HG02610 (cell line): ENCODE results near the gene LRMDA.

Source experiments
- ATAC-seq: cut with Tn5 transposase; IDR thresholded peaks from one replicate; pipeline ENCODE4 v1.9.1; 2021; ENCODE audit warnings: mild to moderate bottlenecking, moderate library complexity; ENCODE audit not compliant: unreplicated experiment

Gene LRMDA

DNA sequence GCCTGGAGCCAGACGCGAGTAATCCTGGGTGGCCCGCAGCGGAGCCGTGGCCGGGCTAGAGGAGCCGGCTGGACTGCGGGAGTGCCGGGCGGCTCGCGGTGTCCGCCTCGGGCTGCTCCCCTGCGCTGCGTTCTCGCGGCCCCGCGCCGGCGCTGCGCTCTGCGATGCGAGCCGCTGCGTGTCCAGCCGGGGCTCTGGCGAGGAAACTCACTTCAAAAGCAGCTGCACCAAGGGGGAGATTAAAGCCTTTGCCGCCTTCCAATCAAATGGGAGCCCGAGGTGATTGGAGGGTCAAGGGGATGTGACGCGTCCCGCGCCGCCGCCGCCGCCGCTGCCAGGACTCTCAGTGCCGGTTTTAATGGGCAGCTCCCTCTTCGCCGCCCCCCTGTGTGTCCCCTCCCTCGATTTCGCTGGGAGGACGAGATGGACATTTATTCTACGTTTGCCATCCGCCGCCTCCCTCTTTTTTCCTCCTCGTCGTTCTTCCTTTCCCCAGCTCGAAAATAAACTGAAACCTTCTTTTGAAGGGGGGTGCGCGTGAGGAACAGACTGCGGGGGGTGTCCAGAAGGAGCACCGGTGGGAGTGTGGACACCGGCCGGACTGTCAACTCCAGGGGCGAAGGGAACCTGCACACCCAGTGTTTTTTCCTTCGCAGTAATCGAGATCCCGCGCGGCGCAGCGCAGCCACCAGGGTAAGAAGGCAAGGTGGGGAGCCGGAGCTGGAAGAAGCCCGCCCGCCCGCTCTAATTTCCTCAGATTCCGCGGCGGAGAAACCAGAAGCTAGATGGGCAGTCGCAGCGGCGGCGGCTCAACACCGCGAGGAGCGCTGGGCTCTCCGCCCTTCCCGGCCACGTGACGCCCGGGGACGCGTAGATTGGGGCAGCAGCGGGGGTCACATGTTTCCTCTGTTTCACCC, 29.6 kb upstream of the LRMDA start, which contains the start of gene ZNF503:
Gene ZNF503, minus strand, starts transcription at position 196 of the 917 bp plus-strand sequence. CDS start 345 bp downstream, outside the sequence.
- peak; percentile 48 for ATAC-seq

DNA sequence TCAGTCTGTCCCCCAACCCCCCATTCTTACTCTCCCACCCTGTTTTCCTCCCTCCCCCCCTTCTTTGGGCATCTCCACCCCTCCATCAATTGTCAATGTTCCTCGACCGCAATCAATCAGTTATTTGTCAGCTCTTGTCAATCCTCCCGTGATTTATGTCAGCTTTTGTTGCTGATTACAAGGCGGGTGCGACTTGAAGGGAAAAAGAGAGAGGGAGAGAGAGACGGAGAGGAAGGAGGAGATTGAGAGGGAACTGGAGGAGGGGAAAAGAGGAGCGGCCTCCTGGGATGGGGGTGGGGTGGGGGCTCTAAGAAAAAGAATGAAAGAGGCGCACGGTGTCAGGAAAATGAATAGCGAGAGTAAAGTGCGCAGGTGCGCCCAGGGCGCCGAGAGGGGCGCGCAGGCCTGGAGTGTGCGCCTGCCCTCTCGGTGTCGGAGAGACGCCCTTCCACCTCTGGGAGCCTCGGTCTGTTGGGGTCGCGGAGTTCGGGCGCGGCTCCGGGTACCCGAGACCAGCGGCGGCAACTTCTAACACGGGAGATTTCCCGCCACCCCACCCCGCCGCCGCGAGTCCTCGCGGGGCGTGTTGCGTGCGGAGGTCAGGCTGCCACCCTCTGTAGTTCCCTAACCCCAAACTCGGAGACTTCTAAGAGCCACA, 28.8 kb upstream of the LRMDA start:
- ATAC-seq, result no peak

DNA sequence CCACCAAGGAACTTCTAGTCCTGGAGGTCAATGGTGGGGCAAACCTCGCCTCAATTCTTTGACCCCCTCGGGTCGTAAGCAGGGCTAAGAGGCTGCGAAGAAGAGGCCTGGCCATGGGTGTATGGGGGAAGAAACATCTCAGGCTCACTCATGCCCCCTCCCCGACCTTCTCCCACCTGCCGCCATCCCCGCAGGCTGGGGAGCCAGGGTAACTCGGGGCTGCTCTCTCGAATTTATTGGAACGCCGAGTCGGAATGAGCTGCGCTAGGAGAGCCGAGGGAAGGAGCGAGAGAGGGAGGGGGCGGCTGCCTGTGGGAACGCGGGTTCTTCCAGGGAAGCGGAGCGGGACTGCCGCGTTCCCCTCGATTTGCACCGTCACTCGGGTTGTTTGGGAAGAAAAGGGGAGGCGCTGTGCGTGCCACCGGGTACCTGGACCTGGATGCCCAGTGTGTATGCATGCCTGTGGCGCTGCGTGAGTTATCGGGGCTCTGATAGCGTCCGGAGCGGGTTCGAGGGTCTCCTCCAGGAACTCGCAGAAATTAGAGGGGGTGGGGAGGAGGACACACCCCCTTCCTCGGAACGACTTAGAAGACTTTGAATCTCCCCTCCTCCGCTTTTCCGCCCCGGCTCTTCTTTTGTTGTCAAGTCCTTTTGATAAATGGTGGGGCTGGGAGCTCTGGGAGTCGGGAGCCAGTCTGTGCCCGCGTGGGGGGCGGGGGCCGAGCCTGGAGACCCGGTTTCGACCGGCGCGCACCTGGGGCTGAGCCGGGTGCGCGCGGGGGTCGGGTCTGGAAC, 28.1 kb upstream of the LRMDA start:
- ATAC-seq, result no peak

DNA sequence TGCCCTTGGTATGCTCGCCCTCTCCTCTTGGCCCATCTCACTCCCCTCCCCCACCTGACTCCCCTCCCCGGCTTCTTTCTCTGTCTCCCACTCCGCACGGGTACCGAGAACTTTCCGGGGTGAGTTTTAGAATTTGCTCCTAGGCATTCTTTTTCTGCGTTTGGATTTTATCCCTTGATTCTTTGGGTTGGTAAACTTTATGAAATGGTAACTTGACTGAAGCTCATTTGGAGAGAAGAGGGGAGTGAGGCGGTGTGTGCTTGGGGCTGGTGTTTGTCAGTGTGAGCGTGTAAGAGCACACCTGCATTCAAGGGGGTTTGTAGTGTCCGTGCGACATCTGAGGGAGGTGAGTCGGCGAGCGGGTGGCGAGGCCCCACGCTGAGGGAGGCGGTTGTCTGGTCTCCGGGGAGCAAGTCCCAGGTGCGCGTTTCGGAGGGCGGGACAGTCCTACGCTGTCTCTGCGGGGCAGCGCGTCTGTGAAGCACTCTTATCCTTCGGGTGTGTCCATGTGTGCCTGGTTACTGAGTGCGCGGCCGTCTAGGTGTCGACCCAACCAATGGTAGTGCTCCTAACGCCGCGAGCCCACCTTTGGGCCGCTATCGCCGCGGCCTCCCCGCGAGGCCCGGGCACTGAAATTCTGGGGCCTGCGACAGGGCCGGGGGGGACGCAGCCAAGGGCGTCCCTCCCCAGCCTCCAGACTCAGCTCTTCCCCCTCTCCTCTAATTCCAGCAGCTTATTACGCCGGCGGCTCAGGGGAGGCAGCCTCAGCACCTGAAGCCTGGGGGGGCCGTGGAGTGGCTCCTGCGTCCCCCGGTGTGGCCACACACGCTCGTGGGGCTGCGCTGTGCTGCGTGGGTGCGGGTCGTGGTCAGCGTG, 27.2 kb upstream of the LRMDA start:
- ATAC-seq, result no peak

DNA sequence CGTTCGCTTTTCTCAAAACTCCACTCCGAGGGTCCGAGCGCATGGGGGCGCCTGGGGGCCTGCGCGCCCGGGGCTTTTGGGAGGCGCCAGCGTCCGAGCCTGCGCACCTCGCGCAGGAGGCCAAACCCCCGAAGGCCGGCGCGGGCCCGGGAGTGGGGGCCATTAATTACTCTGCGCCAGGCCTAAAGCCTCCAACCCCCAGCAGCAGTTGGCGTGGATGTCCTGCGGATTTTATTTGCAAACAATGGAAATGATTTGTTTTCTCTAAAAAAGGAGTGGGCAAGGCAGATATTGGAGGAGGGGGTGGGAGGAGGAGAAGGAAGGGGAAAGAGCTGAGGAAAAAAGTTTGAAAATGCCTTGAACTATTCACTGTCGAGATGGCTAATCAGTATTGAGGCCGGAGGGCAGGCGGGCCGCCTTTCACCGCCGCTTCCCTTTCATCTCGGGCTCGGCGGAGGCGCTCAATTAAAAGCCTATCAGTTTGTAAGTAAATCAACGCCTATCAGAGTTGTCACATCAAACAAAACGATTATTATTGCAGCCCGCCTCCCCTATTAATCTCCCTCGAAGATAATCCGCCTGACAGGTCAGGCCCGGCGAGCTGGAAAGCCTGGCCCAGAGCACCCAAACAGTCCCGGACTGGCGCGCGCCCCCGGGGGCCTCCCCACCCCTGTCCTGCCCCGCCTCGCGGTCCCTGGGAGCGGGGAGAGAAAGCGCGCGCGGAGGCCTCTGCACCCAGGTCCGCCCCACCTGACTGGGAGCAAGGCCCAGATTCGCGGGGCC, 26.4 kb upstream of the LRMDA start:
- no peak for ATAC-seq

DNA sequence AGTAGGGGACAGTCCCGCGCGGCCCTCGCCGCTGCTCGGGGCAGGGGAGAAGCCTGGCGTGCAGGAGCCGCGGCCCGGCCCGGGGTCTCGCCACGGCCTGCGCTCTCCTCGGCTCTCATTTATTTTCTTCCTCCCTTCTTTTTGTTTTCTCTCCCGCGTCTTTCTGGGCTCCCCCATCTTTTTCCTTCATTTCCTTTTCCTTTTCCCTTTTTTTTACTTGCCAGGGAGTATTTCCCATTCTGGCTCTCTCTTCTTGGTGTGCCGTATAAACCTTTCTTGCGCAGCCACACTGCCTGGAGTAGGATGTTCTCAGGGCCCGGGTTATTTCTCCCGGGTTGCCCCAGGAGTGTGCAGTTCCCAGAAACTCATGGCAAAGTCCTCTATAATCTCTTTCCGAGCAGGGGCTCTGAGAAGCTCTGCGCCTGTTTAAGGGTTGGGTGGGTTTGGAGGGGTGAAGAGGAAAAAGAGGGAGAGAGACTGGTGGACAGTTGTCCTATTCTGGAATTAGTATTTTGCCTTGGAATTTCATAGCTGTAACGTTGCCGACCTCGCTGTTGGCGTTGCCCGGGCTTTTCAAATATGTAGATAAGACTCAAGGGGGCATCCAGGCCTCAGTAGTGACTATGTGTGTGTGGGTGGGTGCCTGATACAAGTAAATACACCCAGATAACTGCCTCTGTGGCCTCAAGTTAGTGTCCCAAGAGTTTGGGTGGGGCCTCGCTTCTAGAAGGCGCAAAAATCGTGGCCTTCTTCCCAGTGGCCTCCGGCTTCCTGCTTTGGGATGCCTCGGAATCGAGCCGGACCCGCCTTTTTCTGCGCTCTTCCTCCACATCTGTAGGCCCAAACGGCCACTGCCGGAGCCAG, 25.6 kb upstream of the LRMDA start:
- ATAC-seq, result no peak

DNA sequence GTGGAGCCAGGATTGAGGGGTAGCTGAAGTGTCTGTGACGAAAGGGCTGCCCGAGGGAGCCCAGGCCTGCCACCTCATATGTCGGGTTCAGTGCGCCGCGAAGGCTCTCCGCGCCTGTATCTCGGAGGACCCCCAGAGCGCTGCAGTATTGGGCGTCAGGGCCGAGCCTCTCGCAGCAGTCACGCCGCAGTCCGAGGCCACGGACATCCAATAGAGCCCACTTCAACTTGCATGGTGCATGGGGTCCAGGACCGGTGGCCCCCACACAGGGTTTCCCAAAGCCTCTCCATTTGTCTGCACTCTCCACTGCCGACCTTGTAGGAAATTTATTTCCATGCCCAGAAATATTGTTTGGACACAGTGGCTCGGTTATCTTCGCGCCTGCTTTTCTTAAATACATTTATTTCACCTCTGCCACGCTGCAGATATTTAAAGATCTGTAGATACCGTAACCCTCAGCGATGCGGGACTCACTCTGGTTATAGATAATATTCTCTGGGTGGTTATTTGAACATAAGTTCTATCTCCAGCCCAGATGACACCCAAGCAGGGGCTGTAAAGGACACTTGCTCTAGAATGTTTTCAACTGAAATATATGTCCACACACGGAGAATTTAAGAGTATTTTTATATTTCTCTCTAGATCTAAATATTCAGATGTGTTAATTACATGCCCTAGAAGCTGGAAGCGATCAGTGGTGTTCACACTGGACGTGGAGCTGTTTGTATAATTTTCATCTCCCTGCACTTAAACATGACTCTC, 24.8 kb upstream of the LRMDA start:
- ATAC-seq, result no peak

DNA sequence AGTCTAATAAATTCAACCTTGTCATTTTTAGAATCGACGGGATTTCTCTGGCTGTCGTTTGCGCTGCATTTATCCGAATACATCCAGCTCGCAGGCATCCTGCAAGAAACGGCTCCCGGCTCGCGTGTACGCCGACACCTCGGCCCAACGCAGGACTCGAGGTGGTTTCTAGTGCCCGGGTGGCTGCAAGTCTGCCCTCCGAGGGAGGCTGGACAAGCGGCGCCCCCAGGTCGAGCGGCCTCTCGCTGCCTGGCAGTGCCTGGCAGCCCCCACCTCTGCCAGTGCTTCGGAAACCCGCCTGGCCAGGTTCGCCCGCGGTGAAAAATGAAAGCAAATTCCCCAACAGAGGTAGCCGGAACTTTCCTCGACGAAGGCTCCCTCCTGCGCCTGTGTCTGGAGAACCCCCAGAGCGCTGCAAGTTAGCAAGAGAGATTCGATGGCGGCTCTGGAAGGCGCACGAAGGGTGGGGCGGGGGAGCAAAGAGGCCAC, 24.2 kb upstream of the LRMDA start:
- no peak for ATAC-seq

DNA sequence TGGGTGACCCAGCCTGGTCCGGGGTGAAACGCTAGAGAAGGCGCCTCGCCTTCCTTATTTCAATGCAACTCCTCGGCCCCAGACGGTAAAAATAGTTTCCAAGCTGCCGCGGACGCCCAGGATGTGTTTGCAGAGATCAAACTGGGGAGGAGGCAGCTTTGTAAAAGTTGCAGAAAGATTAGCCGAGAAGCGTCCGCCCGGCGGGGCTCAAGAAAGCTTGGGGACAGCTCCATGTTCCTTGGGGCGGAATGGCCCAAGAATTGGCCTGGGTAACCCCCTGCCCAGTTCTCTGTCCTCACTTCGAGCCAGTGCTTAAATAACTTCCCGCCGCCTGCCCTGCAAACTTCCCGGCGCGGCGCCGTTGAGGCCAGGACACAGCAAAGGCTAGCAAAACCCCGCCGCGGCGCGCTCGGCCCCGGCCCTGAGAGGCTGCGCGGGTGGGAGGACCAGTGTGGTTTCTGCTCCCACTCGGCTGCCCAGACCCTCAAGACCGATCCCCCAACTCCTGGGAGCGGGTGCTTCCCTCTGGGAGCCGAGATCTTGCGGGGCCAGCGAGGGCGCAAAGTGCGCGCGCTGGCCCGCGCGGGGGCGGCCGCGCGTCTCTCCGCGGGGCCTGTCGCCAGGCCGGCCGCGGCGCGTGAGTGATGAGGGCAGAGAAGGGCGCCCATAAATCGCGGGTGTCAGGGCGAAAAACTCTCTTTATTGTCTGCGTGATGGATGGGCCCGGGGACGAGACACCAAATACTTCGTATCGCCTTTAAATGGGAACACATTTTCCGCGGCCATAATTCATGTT, 23.5 kb upstream of the LRMDA start:
- ATAC-seq, result no peak

DNA sequence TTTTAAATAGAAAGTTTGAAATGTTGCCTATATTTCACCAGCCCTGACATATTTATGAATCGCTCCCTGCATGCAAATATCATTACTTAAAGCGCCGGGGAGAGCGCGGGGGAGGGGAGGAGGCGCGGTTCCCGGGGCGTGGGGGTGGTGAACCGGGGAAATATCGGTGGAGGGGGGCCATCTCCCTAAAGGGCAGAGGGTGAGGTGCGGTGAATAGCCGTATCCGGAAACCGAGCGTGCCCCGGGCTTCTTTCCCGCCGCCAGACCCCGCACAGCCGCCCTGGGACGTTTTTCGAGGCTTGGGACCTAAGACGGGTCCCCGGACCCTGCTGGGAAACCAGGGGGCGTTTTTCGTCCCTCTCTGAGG, 22.9 kb upstream of the LRMDA start:
- ATAC-seq, result no peak

DNA sequence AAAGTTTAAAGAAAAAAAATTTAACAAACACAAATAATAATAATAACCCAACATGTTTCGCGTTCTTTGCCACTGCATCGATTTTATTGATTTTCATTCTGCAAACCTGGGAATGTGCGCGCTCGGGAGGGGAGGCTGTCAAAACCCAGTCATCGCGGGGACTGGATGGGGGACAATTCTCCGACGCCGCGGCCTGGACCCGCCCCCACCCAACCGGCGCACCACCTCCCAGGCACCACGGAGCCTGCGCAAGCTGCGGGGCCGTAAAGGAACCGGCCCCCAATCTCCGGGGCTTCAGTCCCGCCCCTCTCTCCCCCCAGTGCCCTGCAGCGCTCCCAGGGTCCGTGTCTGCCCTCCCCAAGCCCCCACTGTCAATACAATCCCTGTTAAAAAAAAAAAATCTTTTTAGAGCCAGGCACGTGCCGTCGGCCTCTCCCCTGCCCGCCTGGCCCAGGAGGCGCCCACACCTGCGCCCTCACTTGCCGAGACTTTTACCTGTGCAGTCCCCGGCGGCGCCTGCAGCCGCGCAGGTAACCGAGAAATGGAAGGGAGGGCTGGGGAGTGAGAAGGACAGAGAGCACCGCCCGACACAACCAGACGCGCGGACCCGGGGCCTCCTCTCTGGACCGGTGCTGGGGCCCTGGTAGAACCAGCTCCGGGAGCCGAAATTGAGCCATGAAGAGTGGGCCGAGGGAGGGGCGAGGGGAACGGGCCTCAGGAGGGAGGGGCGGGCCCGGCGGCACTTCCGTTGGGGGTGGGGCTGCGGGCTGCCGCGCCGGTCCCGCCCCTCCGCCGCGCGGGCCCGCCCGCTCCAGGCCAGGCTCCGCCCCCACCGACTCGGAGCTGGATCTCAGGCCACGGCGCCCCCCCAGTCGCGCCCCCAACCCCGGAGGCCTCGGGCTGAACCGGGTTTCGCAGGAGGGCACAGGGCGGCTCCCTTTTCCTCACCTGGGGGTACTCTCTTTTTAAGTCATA, 22.2 kb upstream of the LRMDA start:
- peak; percentile 41 for ATAC-seq

DNA sequence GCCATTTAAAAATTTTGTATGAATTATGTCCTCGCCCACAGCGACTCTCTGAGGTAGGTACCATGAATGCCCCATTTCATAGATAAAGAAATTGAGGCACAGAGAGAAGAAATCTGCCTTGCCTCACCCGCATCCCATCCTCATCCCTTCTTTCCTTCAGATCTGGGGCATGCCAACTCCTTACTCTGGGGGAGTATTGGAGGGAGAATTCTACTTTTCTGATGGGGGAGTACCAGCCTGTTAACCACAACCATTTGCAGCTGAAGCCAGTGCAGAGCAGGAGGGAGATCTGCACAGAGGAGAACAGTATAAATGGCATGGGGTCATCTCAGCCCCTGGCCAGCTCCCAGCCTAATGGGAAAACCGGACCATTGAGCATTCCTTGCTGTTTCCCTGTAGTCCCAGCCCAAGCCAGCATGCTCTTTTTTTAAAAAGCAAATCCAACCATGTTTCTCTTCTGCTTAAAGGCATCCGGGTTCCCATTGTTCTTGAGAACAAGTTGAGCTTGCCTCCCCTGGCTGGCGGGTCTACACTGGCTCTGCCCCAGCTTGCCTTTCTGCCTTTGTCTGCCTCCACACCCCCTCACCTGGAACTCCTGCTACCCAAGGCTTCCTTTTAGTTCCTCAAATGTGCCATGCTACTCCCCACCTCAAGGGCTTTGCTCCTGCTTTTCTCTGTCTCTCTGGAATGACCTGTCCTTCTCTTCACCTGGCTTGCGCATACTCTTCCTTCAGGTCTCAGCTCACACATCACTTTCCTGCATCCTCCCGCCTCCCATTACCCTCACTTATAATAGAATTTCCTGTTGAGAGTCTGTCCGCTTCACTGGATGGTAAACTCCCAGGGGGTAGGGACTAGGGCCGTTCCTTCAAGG, 21.1 kb upstream of the LRMDA start:
- ATAC-seq, result no peak

DNA sequence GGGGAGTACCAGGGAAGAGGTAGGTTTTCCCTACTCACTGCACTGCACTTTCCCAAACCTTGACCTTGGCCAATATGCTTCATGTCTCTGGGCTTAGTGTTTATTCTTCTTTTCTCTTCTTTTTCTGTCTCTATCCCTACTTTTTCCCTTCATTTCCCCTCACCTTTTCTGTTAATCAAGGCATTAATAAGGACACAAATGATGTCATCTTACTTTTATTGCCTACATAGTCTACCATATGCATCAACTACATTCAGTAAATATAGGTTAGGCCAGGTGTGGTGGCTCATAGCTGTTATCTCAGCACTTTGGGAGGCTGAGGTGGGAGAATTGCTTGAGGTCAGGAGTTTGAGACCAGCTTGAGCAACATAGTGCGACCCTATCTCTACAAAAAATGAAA, 16.9 kb upstream of the LRMDA start:
- no peak for ATAC-seq

DNA sequence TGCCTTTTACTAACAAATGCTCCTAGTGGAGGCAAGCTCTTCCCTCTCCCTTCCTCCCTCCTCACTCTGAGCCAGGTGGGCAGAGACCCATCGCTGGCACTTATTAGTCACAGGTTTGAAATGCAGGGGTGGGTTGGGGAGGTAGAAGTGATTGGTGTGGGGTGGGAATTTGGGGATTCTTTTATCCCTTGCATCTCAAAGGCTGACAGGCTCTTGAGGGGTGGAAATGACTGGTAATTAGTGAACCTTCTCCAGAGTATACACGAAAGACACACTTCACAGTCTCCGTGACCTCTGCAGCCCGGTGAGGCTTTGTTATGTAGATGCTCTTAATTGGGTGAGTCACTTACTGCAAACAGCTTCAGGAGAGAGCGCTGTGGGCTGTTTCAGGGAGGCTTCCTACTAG, 13.9 kb upstream of the LRMDA start:
- no peak for ATAC-seq

DNA sequence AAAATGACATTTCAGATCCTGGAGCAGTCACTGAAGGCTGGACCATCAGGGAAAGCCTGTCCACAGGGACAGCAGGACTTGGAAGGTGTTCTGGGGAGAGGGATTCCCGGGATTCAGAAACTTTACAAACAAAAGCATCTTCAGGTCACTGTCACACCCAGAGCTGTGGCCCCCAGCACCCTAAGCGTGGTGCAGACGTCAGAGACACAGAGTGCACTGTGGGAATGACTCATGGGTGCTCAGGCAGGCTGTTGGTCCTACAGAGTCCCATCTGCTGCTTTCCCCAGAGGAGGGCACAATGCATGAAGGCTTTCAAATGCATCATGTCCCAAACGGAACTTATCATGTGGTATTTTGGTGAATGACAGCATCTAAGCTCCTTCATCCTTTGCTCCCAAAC, 13.1 kb upstream of the LRMDA start:
- ATAC-seq, result no peak
